ENCODE data around the gene CYB561D1. TPM values are rescaled to one million over a fixed set of nuclear protein-coding genes. Genes with fewer than 3 reads are reported as not detected.

Gene CYB561D1
- total RNA-seq, 2 donors from 2014 or later: 4.8 to 6.5 TPM

DNA sequence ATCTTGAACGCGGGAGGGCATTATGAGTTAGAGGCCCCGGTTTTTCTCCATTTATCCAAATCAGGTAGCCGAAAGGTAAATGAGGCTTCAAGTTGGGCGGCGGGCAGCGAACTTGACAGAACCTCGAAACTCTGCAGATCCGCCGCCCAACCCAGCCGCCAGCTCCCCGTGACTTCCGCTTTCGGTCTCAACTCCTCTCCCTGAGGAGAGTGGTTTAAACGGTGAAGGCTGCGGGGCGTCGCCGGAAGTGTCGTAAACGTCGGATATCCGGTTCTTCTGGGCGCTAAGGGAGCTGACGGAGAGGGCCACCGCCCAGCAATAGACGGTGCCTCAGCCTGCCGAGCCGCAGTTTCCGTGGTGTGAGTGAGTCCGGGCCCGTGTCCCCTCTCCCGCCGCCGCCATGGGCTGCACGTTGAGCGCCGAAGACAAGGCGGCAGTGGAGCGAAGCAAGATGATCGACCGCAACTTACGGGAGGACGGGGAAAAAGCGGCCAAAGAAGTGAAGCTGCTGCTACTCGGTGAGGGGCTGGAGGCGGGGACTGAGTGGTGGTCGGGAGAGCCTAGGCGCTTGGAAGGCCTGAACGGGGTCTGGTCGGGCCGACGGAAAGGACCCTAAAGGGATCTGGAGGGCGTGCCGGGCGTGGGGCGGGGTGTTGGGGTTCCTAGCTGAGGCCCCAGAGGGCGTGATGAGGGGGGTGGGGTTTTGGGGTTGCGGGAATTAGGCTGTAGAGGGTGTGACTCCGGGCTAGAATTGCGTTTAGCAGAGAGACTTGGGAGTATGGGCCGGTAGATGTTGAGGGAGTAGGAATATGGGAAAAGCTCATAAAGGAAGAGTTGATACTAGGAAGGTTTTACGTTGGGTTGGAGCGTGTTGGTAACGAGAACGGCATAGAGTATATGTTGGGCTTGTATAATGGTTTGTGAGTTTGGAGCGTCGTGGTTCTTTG is 54.7 kb downstream of the CYB561D1 start, which contains the start of gene GNAI3:
GNAI3 (plus strand) TSS at position 295 of the 947 bp plus-strand sequence; CDS start at position 401, 106 bp downstream.
- H3K27me3 Mint-ChIP-seq (ENCODE audit: insufficient read depth): no peaks in the 10 kb centered on the region
- Histone ChIP-seq H3K9ac (ENCODE audit: extremely low read depth, low read length, poor library complexity, severe bottlenecking) (peak within 1 kb of the TSS; percentile 79), H3K4me1 (ENCODE audit: control insufficient read depth, insufficient read depth, low read length) (peaks cover 14% of the 10 kb centered on the region), H3K9me3 (ENCODE audit: control insufficient read depth, low read length) (no peaks in the 10 kb centered on the region), H3K27me3 (ENCODE audit: control insufficient read depth, insufficient read depth, low read length, poor library complexity, severe bottlenecking) (no peaks in the 10 kb centered on the region), H3K27ac (ENCODE audit: low read depth, low read length) (peak within 1 kb of the TSS; percentile 74), H3K36me3 (ENCODE audit: control insufficient read depth, insufficient read depth, low read length) (peaks cover 10% of the 10 kb centered on the region), H3K4me3 (ENCODE audit: low read length) (peak within 1 kb of the TSS; percentile 100)
- WGBS, 2 experiments (ENCODE audit: insufficient coverage in 1 of 2, insufficient read length in 1 of 2): 0 to 1% methylated on average over 34 to 68 of the region's 68 CpGs
- DNase-seq: peak; percentile 98
- peak within 1 kb of the TSS; percentile 98 for H3K27ac Mint-ChIP-seq
- H3K4me1 Mint-ChIP-seq: peaks cover 23% of the 10 kb centered on the region
- no peaks in the 10 kb centered on the region for H3K36me3 Mint-ChIP-seq (ENCODE audit: low read depth)
- H3K9me3 Mint-ChIP-seq: no peaks in the 10 kb centered on the region
- H3K4me3 Mint-ChIP-seq: peak within 1 kb of the TSS; percentile 96
- TF ChIP-seq, protein P1, sequence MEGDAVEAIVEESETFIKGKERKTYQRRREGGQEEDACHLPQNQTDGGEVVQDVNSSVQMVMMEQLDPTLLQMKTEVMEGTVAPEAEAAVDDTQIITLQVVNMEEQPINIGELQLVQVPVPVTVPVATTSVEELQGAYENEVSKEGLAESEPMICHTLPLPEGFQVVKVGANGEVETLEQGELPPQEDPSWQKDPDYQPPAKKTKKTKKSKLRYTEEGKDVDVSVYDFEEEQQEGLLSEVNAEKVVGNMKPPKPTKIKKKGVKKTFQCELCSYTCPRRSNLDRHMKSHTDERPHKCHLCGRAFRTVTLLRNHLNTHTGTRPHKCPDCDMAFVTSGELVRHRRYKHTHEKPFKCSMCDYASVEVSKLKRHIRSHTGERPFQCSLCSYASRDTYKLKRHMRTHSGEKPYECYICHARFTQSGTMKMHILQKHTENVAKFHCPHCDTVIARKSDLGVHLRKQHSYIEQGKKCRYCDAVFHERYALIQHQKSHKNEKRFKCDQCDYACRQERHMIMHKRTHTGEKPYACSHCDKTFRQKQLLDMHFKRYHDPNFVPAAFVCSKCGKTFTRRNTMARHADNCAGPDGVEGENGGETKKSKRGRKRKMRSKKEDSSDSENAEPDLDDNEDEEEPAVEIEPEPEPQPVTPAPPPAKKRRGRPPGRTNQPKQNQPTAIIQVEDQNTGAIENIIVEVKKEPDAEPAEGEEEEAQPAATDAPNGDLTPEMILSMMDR (conservative IDR thresholded peaks at IDR 0.05): no peak

Other genes with a start within 250 kb of the CYB561D1 start
- gene CELSR2, start 244.6 kb upstream of the CYB561D1 start, total RNA-seq: 10 to 100 TPM; 16.1 to 20.2 TPM
- 10 to 100 TPM; 38.5 to 72.7 TPM for gene PSRC1, start 210.9 kb upstream of the CYB561D1 start, total RNA-seq
- not detected for gene MYBPHL, start 187.1 kb upstream of the CYB561D1 start, total RNA-seq
- 10 to 100 TPM; 44.9 to 46.2 TPM for gene SORT1, start 96.2 kb upstream of the CYB561D1 start, total RNA-seq
- gene PSMA5, start 67.6 kb upstream of the CYB561D1 start, total RNA-seq: 100 to 1,000 TPM; 117 to 122 TPM
- gene SYPL2, start 27.5 kb upstream of the CYB561D1 start, total RNA-seq: under 1 TPM in 1 of 2 donors, not detected in 1; 0.64 TPM
- 1 to 10 TPM; 5.1 to 6.1 TPM for gene ATXN7L2, start 10.2 kb upstream of the CYB561D1 start, total RNA-seq
- 1 to 10 TPM; 2.4 to 2.7 TPM for gene AMIGO1, start 15.6 kb downstream of the CYB561D1 start, total RNA-seq
- gene GPR61, start 45.8 kb downstream of the CYB561D1 start, total RNA-seq: under 1 TPM in 1 of 2 donors, not detected in 1; 0.93 TPM
- gene GNAI3, start 54.5 kb downstream of the CYB561D1 start, total RNA-seq: 10 to 100 TPM; 10.1 to 10.9 TPM
- gene GNAT2, start 125.5 kb downstream of the CYB561D1 start, total RNA-seq: not detected
- 10 to 100 TPM; 55.7 to 69.3 TPM for gene AMPD2, start 125.7 kb downstream of the CYB561D1 start, total RNA-seq
- gene GSTM4, start 162.0 kb downstream of the CYB561D1 start, total RNA-seq: 10 to 100 TPM; 20.1 to 28.5 TPM
- gene GSTM2, start 174.0 kb downstream of the CYB561D1 start, total RNA-seq: 10 to 100 TPM; 18.4 to 30.3 TPM
- gene GSTM1, start 193.7 kb downstream of the CYB561D1 start, total RNA-seq: 10 to 100 TPM; 23.0 to 65.6 TPM
- under 1 TPM; 0.13 to 0.70 TPM for gene GSTM5, start 218.2 kb downstream of the CYB561D1 start, total RNA-seq
- gene GSTM3, start 246.9 kb downstream of the CYB561D1 start, total RNA-seq: 10 to 100 TPM in 1 of 2 donors, 1 to 10 TPM in 1; 5.5 to 10.3 TPM